Hepatocyte (in vitro differentiated cells): ENCODE data around the gene MNX1. TPM values are rescaled to one million over a fixed set of nuclear protein-coding genes. Genes with fewer than 3 reads are reported as not detected.

Experiments
- DNase-seq: peaks from one replicate; pipeline ENCODE4 v3.0.0-alpha.2; 2016; ENCODE audit warnings: low spot score
- H2AFZ ChIP-seq: fragments of 200-600 bp; sonication (generic); 2 replicates; pipeline ENCODE4 v1.6.0; 2016; ENCODE audit warnings: antibody characterized with exemption, mild to moderate bottlenecking
- H3K27ac ChIP-seq: fragments of 200-600 bp; sonication (generic); 2 replicates; pipeline ENCODE4 v1.5.1; 2016; ENCODE audit warnings: mild to moderate bottlenecking
- H3K27me3 ChIP-seq: fragments of 200-600 bp; sonication (generic); 2 replicates; pipeline ENCODE4 v1.6.1; 2016
- H3K36me3 ChIP-seq: fragments of 200-600 bp; sonication (generic); replicated peaks from 2 replicates; pipeline ENCODE4 v1.5.1; 2016; ENCODE audit warnings: low read depth; ENCODE audit not compliant: insufficient read depth
- H3K4me1 ChIP-seq: fragments of 200-600 bp; sonication (generic); 2 replicates; pipeline ENCODE4 v1.5.1; 2016; ENCODE audit warnings: mild to moderate bottlenecking, moderate library complexity; ENCODE audit not compliant: insufficient read depth
- H3K4me2 ChIP-seq: fragments of 200-600 bp; sonication (generic); 2 replicates; pipeline ENCODE4 v1.6.0; 2016
- H3K4me3 ChIP-seq: fragments of 200-600 bp; sonication (generic); 2 replicates; pipeline ENCODE4 v1.5.1; 2016; ENCODE audit warnings: mild to moderate bottlenecking
- H3K79me2 ChIP-seq: fragments of 200-600 bp; sonication (generic); 2 replicates; pipeline ENCODE4 v1.6.0; 2017; ENCODE audit warnings: mild to moderate bottlenecking
- H3K9me2 ChIP-seq: fragments of 200-600 bp; sonication (generic); replicated peaks from 2 replicates; pipeline ENCODE4 v1.6.0; 2017; ENCODE audit warnings: mild to moderate bottlenecking; ENCODE audit not compliant: insufficient read depth
- H3K9me3 ChIP-seq: fragments of 200-600 bp; sonication (generic); 2 replicates; pipeline ENCODE4 v1.5.1; 2016; ENCODE audit warnings: low read depth, mild to moderate bottlenecking
- H4K20me1 ChIP-seq: fragments of 200-600 bp; sonication (generic); 2 replicates; pipeline ENCODE4 v1.6.0; 2016; ENCODE audit warnings: mild to moderate bottlenecking; ENCODE audit not compliant: insufficient read depth, poor library complexity, severe bottlenecking
- EZH2 ChIP-seq: fragments of 200-600 bp; sonication (generic); IDR thresholded peaks from 2 replicates; pipeline ENCODE4 v1.6.1; 2016; ENCODE audit warnings: antibody characterized with exemption, mild to moderate bottlenecking, borderline replicate concordance
- EZH2phosphoT487 ChIP-seq: fragments of 200-600 bp; sonication (generic); IDR thresholded peaks from one replicate; pipeline ENCODE4 v1.6.1; 2018; ENCODE audit warnings: antibody characterized with exemption, mild to moderate bottlenecking, low read depth, moderate library complexity; ENCODE audit not compliant: unreplicated experiment, severe bottlenecking
- WGBS: methylation state at CpG from one replicate; pipeline ENCODE4 v1.1.6; 2016; ENCODE audit warnings: low lambda C conversion rate; ENCODE audit errors: missing lambda C conversion rate; 5-methylcytosine and 5-hydroxymethylcytosine counted together
- polyA plus RNA-seq: library from polyadenylated mRNA; unstranded; fragments of >200 nt; fragmentation: Nextera tagmentation; extraction: Ambion mirVana; gene quantifications from 2 replicates; pipeline ENCODE4 v1.2.1, GENCODE V29; 2016
- total RNA-seq: library from RNA; depleted of rRNA; stranded (reverse); fragments of >200 nt; gene quantifications from 2 replicates; pipeline ENCODE4 v1.2.3, GENCODE V29; 2014
- TF ChIP-seq, protein P1 (sequence below): fragments of 200-600 bp; sonication (generic); IDR thresholded peaks from 2 replicates; pipeline ENCODE4 v1.5.1; 2016; ENCODE audit warnings: antibody characterized with exemption, mild to moderate bottlenecking; ENCODE audit not compliant: poor library complexity

Gene MNX1
- total and polyA plus RNA-seq, 2 experiments from 2014 or later = 1.4 to 2.3 TPM

DNA sequence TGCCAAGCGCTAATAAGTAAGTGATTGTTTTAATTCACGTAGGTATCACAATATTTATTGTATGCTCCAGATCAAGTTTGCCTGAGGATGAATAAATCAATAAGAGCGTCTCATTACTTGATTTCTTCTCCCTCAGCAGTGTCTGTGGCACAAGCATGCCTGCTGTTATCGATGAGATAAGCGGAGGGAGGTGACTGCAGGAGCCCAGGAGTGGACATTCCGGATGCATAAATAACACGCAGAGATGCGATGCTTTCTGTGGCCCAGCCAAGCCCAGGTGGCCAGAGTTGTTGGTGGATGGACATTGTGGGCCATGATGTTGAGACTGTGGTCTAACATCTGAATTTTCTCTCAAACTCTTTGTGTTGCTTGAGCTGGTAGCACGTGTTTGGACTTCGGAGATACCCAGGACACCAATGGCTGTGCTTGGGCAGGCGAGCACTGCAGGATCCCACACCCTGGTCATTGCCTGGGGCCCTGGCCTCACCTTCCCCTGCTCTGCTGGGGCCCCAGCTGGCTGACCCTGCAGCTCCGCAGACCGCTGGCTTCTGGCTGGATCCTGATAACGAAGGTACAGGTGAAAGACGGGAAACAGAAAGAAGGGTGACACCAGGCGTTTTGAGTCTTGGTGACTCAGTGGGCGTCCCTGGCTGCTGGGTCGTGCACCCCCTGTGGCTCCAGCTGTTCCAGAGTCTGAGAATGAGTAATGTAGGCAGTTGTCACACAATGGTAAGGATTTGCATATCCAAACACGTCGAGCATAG lies 31.2 kb upstream of the MNX1 start:
- no peak for DNase-seq
- no peaks in the 10 kb centered on the region for H3K9me2 ChIP-seq
- no peak overlapping the region for H3K4me3 ChIP-seq
- no peaks in the 10 kb centered on the region for H4K20me1 ChIP-seq
- H3K79me2 ChIP-seq = no peaks in the 10 kb centered on the region
- H2AFZ ChIP-seq = no peak overlapping the region
- WGBS = 70% methylated on average over 20 of the region's 20 CpGs
- H3K4me1 ChIP-seq = no peaks in the 10 kb centered on the region
- H3K4me2 ChIP-seq = no peak overlapping the region
- no peak overlapping the region for H3K27ac ChIP-seq
- TF ChIP-seq EZH2phosphoT487 (no peak), EZH2 (no peak)
- TF ChIP-seq, protein P1, sequence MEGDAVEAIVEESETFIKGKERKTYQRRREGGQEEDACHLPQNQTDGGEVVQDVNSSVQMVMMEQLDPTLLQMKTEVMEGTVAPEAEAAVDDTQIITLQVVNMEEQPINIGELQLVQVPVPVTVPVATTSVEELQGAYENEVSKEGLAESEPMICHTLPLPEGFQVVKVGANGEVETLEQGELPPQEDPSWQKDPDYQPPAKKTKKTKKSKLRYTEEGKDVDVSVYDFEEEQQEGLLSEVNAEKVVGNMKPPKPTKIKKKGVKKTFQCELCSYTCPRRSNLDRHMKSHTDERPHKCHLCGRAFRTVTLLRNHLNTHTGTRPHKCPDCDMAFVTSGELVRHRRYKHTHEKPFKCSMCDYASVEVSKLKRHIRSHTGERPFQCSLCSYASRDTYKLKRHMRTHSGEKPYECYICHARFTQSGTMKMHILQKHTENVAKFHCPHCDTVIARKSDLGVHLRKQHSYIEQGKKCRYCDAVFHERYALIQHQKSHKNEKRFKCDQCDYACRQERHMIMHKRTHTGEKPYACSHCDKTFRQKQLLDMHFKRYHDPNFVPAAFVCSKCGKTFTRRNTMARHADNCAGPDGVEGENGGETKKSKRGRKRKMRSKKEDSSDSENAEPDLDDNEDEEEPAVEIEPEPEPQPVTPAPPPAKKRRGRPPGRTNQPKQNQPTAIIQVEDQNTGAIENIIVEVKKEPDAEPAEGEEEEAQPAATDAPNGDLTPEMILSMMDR = no peak
- no peaks in the 10 kb centered on the region for H3K27me3 ChIP-seq
- H3K9me3 ChIP-seq = no peaks in the 10 kb centered on the region
- H3K36me3 ChIP-seq = no peaks in the 10 kb centered on the region

DNA sequence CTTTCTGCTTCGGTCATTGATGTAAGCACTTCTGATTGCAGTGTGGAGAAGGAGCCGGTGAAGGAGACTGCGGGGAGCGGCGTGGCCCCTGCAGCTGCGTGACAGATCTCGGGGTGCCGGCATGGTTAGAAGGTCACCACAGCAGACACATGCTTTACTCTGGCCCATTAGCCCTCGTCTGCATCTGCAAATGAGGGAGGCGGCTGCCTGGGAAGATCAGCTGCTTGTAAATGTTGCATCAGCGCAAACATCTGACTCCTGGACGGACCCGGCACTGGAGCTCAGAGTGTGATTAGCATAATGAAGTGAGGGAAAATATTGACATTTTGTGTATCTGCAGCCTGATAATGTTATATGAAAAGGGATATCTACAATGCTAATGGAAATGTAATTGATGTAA lies 30.5 kb upstream of the MNX1 start:
- Histone ChIP-seq H3K27me3 (no peaks in the 10 kb centered on the region), H2AFZ (no peak overlapping the region), H3K9me3 (no peaks in the 10 kb centered on the region), H4K20me1 (no peaks in the 10 kb centered on the region), H3K9me2 (no peaks in the 10 kb centered on the region), H3K36me3 (no peaks in the 10 kb centered on the region), H3K79me2 (no peaks in the 10 kb centered on the region), H3K4me1 (no peaks in the 10 kb centered on the region), H3K27ac (no peak overlapping the region), H3K4me3 (no peak overlapping the region), H3K4me2 (no peak overlapping the region)
- WGBS = 48% methylated on average over 13 of the region's 13 CpGs
- TF ChIP-seq EZH2phosphoT487 (no peak), EZH2 (no peak)
- TF ChIP-seq, protein P1 = no peak
- peak; percentile 46 for DNase-seq

DNA sequence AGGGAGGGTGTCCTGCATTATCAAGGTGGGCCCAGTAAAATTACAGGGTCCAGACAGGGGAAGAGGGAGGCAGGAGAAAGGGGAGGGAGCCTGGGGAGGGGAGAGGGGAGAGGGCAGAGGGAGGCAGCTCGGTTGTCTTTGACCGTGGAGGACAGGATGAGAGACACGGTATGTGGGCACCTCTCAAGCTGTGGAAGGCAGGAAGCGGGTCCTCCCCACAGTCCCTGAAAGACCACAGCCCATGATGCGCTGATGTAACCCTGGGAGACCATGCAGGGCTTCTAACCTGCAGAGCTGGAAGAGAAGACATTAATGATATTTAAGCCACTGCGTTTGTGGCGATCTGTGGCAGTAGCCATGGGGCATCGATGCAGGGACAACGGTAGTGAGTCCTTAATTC lies 27.2 kb upstream of the MNX1 start:
- no peaks in the 10 kb centered on the region for H4K20me1 ChIP-seq
- no peaks in the 10 kb centered on the region for H3K79me2 ChIP-seq
- H3K36me3 ChIP-seq = no peaks in the 10 kb centered on the region
- no peaks in the 10 kb centered on the region for H3K27me3 ChIP-seq
- no peaks in the 10 kb centered on the region for H3K9me3 ChIP-seq
- 77% methylated on average over 7 of the region's 9 CpGs for WGBS
- no peaks in the 10 kb centered on the region for H3K4me1 ChIP-seq
- no peak for DNase-seq
- H2AFZ ChIP-seq = no peak overlapping the region
- no peaks in the 10 kb centered on the region for H3K9me2 ChIP-seq
- H3K4me2 ChIP-seq = no peak overlapping the region
- no peak overlapping the region for H3K4me3 ChIP-seq
- TF ChIP-seq EZH2 = no peak
- no peak for TF ChIP-seq EZH2phosphoT487
- TF ChIP-seq, protein P1 = no peak
- no peak overlapping the region for H3K27ac ChIP-seq
